ENCODE measurements around the gene PXYLP1. TPM values are rescaled to one million over a fixed set of nuclear protein-coding genes. Genes with fewer than 3 reads are reported as not detected.

The PXYLP1 gene
- total RNA-seq, 3 donors from 2014 or later (not counting 1 experiment from before 2014, with no cell fraction given): 13.0 to 32.4 (median 21.7) TPM

- Mint-ChIP-seq H3K36me3 (no peaks in the 10 kb centered on the region), H3K4me3 (no peak overlapping the region), H3K9me3 (no peaks in the 10 kb centered on the region), H3K27ac (no peak overlapping the region), H3K27me3 (ENCODE audit: low read depth in 2 of 2) (peaks cover 0 to 4% of the 10 kb centered on the region in 2 donors), H3K4me1 (no peaks in the 10 kb centered on the region)
- no peaks in the 10 kb centered on the region for H3K27me3 ChIP-seq (ENCODE audit: control insufficient read depth, insufficient read depth, low read length)
- intact Hi-C loops (cut with micrococcal nuclease): no loop called here
- H3K9me3 ChIP-seq (ENCODE audit: control insufficient read depth, insufficient read depth, low read length): no peaks in the 10 kb centered on the region
- ATAC-seq (no peak), DNase-seq (no peak)
- no peak overlapping the region for H3K27ac ChIP-seq (ENCODE audit: low read length)
- no peak for TF ChIP-seq CTCF (IDR thresholded peaks at IDR 0.05)
- no peak overlapping the region for H3K4me3 ChIP-seq (ENCODE audit: low read length)
- H3K36me3 ChIP-seq (ENCODE audit: control insufficient read depth, insufficient read depth, low read length): no peaks in the 10 kb centered on the region
- 92% methylated on average over 1 of the region's 2 CpGs for WGBS (ENCODE audit: insufficient coverage)
- no peaks in the 10 kb centered on the region for H3K4me1 ChIP-seq (ENCODE audit: control insufficient read depth, insufficient read depth, low read length)
Measured at GRCh38 chr3:141212101-141212500, 19.5 kb upstream of the PXYLP1 start.

- H3K27me3 ChIP-seq (ENCODE audit: control insufficient read depth, insufficient read depth, low read length): no peaks in the 10 kb centered on the region
- intact Hi-C loops (cut with micrococcal nuclease): no loop called here
- H3K4me3 Mint-ChIP-seq: no peak overlapping the region
- no peak overlapping the region for H3K27ac ChIP-seq (ENCODE audit: low read length)
- peaks cover 3 to 6% of the 10 kb centered on the region in 2 donors for H3K27me3 Mint-ChIP-seq (ENCODE audit: low read depth in 2 of 2)
- H3K27ac Mint-ChIP-seq: no peak overlapping the region
- no peaks in the 10 kb centered on the region for H3K36me3 ChIP-seq (ENCODE audit: control insufficient read depth, insufficient read depth, low read length)
- no peaks in the 10 kb centered on the region for H3K36me3 Mint-ChIP-seq
- no peak overlapping the region for H3K4me3 ChIP-seq (ENCODE audit: low read length)
- no peaks in the 10 kb centered on the region for H3K9me3 Mint-ChIP-seq
- ATAC-seq (no peak), DNase-seq (no peak)
- H3K9me3 ChIP-seq (ENCODE audit: control insufficient read depth, insufficient read depth, low read length): no peaks in the 10 kb centered on the region
- no peaks in the 10 kb centered on the region for H3K4me1 ChIP-seq (ENCODE audit: control insufficient read depth, insufficient read depth, low read length)
- TF ChIP-seq CTCF (IDR thresholded peaks at IDR 0.05): no peak
- no peaks in the 10 kb centered on the region for H3K4me1 Mint-ChIP-seq
Measured at GRCh38 chr3:141212555-141212954, 19.1 kb upstream of the PXYLP1 start.

GRCh38 chr3:141216975-141217374 lies 14.7 kb upstream of the PXYLP1 start:
- Histone ChIP-seq H3K9me3 (ENCODE audit: control insufficient read depth, insufficient read depth, low read length) (no peaks in the 10 kb centered on the region), H3K36me3 (ENCODE audit: control insufficient read depth, insufficient read depth, low read length) (no peaks in the 10 kb centered on the region), H3K4me3 (ENCODE audit: low read length) (no peak overlapping the region), H3K27me3 (ENCODE audit: control insufficient read depth, insufficient read depth, low read length) (no peaks in the 10 kb centered on the region), H3K4me1 (ENCODE audit: control insufficient read depth, insufficient read depth, low read length) (no peaks in the 10 kb centered on the region), H3K27ac (ENCODE audit: low read length) (no peak overlapping the region)
- intact Hi-C loops (cut with micrococcal nuclease): no loop called here
- DNase-seq: no peak
- Mint-ChIP-seq H3K9me3 (no peaks in the 10 kb centered on the region), H3K36me3 (no peaks in the 10 kb centered on the region), H3K4me1 (no peaks in the 10 kb centered on the region), H3K4me3 (no peak overlapping the region), H3K27me3 (ENCODE audit: low read depth in 2 of 2) (peaks cover 8 to 13% of the 10 kb centered on the region in 2 donors), H3K27ac (no peak overlapping the region)
- TF ChIP-seq CTCF (IDR thresholded peaks at IDR 0.05): no peak
- WGBS (ENCODE audit: insufficient coverage): 77% methylated on average over 2 of the region's 2 CpGs
- ATAC-seq: no peak

DNA sequence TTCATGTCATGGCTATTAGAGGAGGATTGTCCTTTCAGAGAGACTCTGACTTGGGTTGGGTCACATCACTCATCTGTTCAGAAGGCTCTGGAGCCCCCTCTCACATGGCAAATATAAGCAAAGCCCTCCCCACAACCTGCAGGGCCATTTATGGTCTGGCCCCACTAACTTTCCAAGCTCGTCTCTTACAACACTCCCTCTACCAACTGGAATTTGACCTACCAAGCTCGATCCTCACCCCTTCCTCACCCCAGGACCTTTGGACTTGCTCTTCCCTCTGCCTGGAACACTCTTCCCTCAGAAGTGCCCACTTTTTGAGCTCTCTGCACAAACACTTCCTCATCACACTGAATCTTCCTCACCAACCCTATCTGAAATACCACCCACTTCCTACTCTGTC lies 14.2 kb upstream of the PXYLP1 start:
- Histone ChIP-seq H3K27me3 (ENCODE audit: control insufficient read depth, insufficient read depth, low read length) (no peaks in the 10 kb centered on the region), H3K4me3 (ENCODE audit: low read length) (no peak overlapping the region), H3K9me3 (ENCODE audit: control insufficient read depth, insufficient read depth, low read length) (no peaks in the 10 kb centered on the region), H3K27ac (ENCODE audit: low read length) (no peak overlapping the region), H3K36me3 (ENCODE audit: control insufficient read depth, insufficient read depth, low read length) (no peaks in the 10 kb centered on the region), H3K4me1 (ENCODE audit: control insufficient read depth, insufficient read depth, low read length) (no peaks in the 10 kb centered on the region)
- H3K4me3 Mint-ChIP-seq: no peak overlapping the region
- DNase-seq (no peak), ATAC-seq (no peak)
- H3K27ac Mint-ChIP-seq: no peak overlapping the region
- peaks cover 8 to 13% of the 10 kb centered on the region in 2 donors for H3K27me3 Mint-ChIP-seq (ENCODE audit: low read depth in 2 of 2)
- intact Hi-C loops (cut with micrococcal nuclease): no loop called here
- H3K36me3 Mint-ChIP-seq: no peaks in the 10 kb centered on the region
- TF ChIP-seq CTCF (IDR thresholded peaks at IDR 0.05): no peak
- no peaks in the 10 kb centered on the region for H3K4me1 Mint-ChIP-seq
- no peaks in the 10 kb centered on the region for H3K9me3 Mint-ChIP-seq
- WGBS (ENCODE audit: insufficient coverage): 78% methylated on average over 2 of the region's 2 CpGs
